Peyer's patch (tissue), 4 donors: ENCODE data around the gene ARL5A.

Experiments
- CTCF ChIP-seq, 6 experiments: fragments of 450-650 bp in 4 of 6; fragments of 200-600 bp in 2 of 6; sonication (generic) in 1 of 6; IDR thresholded peaks; one replicate each; pipeline ENCODE4 v1.5.1; 2017 to 2019; ENCODE audit warnings: antibody characterized with exemption in 6 of 6, mild to moderate bottlenecking in 3 of 6, moderate library complexity in 1 of 6
- POLR2A ChIP-seq, 2 donors: fragments of 450-650 bp; IDR thresholded peaks; one replicate each; pipeline ENCODE4 v1.5.1; 2017; ENCODE audit warnings: antibody characterized with exemption in 2 of 2, mild to moderate bottlenecking in 2 of 2, moderate library complexity in 2 of 2

DNA sequence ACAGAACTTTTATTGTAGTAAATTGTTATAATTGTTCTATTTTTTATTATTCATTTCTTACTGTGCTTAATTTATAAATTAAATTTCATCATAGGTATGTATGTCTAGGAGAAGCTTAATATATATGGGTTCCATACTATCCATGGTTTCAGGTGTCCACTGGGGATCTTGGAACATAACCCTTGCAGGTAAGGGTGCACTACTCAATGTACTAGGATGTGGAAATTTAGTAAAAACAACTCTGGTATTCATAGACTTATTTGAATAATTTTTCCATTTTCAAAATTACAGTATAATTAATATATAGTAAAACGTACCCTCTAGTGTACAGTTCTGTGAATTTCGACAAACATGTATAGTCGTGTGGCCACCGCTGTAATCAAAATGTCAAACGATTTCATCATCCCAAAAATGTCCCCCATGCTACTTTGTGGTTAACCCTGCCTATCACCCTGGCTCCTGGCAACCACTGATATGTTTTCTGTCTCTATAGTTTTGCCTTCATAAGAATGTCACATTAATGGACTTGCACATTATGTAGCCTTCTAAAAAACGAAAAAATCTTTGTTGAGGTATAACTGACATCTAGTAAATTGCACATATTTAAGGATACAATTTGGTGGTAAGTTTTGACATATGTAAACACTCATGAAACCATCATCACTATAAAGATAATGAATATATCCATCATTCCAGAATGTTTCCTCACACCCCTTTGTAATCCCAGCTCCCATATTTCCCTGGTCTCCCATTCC, 45.7 kb downstream of the ARL5A start:
- TF ChIP-seq CTCF (IDR thresholded peaks at IDR 0.05) (no peak), POLR2A (IDR thresholded peaks at IDR 0.05) (no peak)
